Activated CD8-positive, alpha-beta memory T cell treated with anti-CD3 and anti-CD28 coated beads, Interleukin-2, amount 50 U/mL, for 24 hours (primary cell): ENCODE results near the gene LRRFIP1.
"Not testable (repeated sequence)": the region's sequence is repeated elsewhere in the genome, so short reads cannot be mapped to it uniquely, and the experiment has no call there.

ENCODE experiments used
- DNase-seq: peaks from one replicate; pipeline ENCODE4 v3.0.0-alpha.2; 2020; ENCODE audit errors: extremely low read depth

LRRFIP1 gene

DNA sequence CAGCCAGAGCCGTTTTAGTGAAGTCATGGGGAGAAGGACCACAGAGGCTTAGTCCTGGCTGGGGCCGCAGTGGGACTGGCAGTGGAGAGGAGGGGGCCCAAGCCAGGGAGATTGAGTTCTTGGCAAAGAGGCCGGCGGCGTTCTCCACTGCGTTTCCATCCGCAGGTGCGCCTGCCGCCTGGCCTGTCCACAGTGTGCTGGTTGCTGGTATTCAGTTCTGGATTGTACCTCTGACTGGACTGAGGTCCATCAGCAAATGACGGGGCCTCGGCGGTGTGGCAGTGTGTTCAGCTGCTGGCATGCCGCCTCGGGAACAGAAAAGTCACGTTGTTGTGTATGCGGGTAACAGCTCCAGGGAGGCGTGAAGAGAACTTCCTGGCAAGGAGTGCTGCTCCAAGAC lies 36.8 kb downstream of the LRRFIP1 start:
- DNase-seq, result no peak

DNA sequence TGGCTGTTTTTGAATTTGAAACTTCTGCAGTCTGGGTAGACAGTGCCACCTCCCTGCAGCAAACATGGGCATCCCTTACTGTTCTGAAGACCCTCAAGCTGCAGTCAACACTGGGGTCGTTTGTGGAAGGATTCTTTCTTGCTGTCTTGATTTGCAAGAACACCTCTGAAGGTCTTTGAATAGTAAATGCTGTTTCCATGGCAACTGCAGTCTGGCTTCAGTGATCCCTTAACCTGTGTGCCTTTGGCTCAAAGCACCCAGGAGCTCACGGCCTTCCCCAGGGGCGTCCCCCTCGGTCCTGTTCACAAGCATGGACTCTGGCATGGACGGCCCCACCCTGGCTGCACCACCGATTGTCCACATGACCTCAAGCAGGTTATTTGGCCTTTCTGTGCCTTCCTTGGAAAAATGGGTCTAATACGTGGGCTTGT lies 38.3 kb downstream of the LRRFIP1 start:
- no peak for DNase-seq

DNA sequence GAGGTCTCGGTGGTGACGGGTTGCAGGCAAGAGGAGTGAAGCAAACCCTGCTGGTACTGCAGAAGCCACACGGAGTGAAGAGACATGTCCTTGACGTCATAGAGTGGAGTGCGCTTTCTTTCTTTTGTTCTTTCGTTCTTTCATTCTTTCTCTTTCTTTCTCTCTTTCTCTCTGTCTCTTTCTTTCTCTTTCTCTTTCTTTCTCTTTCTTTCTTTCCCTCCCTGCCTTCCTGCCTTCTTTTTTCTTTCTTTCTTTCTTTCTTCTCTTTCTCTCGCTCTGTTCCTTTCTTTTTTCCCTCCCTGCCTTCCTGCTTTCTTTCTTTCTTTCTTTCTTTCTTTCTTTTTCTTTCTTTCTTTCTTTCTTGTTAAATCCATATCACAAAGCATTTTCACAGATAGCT lies 39.2 kb downstream of the LRRFIP1 start:
- no peak for DNase-seq

DNA sequence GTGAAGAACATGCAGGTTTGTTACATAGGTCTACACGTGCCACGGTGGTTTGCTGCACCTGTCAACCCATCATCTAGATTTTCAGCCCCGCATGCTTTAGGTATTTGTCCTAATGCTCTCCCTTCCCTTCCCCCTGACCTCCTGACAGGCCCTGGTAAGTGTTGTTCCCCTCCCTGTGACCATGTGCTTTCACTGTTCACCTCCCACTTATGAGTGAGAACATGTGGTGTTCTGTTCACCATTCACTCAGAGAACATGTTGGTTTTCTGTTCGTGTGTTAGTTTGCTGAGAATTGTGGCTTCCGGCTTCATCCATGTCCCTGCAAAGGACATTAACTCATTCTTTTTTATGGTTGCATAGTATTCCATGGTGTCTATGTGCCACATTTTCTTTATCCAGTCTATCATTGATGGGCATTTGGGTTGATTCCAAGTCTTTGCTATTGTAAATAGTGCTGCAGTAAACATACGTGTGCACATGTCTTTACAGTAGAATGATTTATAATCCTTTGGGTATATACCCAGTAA lies 39.7 kb downstream of the LRRFIP1 start:
- not testable (repeated sequence) for DNase-seq

DNA sequence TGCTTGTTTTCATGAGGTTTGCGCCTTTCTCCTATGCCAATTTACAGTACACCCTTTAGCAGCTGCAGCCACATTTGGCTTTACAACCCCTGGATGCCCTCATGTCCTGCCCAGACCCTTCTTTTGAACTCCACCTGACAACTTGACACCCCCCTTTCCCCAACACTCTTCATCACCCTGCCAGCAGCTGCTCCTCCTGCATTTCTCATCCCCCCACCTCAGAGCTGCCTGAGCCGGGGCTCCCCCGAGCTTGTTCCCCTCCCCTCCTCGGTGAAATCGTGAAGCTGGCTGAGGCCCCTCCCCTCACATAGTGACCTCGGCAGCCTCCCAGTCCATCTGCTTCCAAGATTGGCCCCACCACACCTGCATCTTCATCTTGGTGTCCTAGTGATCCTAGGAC lies 40.5 kb downstream of the LRRFIP1 start:
- no peak for DNase-seq

DNA sequence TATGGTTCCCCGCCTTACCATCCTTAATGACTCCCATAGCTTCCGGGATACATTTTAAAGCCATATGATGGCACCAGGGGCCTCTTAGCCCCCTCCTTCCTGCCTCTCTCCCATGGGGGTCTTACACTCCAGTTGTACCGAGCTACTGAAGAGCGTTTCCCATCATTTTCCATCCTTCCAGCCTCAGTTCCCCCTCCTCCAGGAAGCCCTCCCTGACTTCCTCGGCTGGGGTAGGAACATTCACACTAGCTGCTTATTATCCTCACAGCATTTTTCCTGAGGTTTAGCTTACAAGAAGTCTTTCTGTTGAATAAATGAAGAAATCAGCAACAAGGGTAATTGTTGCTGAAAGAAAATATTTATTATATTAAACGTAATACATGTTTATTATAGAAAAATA lies 41.1 kb downstream of the LRRFIP1 start:
- DNase-seq, result no peak

DNA sequence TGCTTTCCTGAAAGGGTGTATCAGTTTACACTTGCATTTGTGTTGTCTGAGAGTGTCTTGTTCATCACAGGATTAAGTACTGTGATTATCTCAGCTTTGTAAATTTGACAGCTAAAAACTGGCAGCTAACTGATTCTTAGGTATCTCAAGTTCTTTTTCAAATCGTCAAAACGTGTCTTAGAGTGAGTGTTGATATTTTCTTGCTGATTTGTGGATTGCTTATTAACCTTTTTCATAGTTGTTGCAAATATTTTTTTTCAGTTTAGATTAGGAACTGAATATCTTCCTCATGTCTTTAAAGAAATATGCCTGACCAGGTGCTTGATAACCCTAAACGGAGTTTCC lies 41.9 kb downstream of the LRRFIP1 start:
- DNase-seq, result no peak

DNA sequence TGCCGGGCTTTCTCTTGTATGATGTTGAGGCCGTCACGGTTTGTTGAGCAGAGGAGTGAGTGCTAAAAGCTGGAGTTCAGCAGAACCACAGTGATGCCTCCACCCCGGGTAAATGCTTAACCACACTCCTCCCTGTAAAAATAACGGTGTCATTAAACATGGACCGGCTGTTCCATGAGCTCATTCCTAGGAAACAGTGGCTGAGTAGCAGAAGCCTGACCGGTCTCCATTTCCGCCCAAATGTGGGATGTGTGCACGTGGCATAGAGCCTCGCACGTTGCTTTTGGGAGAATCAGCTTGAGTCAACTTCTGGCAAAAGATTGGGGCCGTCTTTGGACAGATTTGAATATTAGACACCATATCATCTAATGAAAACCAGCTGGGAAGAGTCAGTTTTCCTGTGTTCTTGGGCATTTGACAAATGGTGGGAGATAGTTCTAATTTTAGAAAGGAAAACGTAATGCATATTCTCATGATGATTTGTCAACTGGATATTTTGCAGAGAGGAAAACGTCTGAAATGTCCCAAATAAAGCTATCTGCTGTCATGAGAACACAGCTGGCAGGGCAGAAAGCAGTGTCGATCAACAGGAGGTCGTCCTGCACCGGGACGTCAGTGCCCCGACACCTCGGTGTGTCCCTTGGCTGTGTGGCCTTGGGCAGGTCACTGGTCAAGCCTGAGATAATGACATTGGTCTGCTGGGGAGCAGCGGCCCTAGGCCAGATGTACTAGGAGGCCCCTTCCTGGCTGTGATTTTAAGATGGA lies 42.4 kb downstream of the LRRFIP1 start:
- no peak for DNase-seq

DNA sequence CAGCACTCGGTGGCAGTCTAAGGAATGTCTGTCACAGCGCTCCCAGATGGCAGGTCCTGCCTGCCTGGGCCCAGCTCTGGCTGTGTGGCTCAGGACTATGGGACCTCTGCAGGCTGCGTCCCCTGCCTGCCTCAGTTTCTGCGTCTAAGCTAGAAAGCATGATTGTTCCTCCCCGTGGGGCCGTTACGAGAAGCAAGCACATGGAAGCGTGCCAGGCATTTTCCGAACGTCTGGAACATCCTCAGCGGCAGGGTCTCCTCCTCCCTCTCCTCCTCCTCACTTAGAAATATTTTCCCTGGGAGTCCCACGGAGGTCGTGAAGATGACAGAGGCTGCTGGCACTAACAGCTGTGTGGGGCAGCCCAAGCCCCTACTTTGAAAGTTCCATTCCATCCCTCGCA lies 43.3 kb downstream of the LRRFIP1 start:
- no peak for DNase-seq

DNA sequence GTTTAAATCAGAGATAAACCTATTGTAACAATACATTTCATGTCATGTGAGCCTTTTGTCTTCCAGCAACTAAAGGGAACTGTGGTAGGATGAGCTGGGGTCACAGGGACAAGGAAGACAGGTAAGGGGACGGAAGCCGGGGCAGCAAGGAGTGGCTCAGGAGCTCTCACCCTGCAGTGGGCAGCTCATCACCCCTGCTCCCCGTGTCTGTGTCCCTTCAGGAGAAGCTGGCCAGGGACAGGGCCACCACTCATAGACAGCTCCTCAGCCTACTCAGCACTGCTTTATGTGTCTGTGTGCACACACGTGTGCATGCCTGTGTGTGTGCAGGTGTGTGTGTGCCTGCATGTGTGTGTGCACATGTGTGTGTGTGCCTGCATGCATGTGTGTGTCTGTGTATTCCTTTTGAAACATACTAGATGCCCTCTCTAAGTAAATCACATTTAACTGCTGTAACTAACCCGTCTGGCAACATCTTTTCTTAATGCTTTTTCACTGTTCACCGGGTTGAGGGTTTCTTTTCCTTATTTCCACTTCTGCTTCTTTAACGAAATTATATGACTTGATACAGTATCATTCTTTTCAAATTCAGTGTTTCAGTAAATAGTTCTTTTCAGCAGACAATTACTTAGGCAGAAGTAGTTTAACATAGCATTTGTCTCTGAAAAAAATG lies 44.2 kb downstream of the LRRFIP1 start:
- no peak for DNase-seq

DNA sequence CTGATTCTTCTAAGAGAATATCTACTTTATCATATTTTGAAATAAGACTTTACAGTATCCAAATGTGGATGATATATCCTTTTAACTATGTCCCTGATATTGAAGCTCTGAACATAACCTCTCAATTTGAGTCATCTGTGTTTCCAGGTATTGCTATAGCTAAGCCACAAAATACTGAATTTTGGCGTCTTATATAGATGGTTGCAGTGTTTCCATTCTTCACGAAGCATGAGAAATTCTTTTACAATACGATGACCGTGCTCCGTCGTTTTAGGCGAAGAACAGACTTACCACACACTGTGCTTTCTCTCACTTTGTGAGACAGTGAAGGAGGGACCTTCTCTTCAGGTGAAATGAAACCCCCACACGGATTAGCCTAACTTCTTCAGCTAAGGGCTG lies 45.3 kb downstream of the LRRFIP1 start:
- DNase-seq, result no peak

DNA sequence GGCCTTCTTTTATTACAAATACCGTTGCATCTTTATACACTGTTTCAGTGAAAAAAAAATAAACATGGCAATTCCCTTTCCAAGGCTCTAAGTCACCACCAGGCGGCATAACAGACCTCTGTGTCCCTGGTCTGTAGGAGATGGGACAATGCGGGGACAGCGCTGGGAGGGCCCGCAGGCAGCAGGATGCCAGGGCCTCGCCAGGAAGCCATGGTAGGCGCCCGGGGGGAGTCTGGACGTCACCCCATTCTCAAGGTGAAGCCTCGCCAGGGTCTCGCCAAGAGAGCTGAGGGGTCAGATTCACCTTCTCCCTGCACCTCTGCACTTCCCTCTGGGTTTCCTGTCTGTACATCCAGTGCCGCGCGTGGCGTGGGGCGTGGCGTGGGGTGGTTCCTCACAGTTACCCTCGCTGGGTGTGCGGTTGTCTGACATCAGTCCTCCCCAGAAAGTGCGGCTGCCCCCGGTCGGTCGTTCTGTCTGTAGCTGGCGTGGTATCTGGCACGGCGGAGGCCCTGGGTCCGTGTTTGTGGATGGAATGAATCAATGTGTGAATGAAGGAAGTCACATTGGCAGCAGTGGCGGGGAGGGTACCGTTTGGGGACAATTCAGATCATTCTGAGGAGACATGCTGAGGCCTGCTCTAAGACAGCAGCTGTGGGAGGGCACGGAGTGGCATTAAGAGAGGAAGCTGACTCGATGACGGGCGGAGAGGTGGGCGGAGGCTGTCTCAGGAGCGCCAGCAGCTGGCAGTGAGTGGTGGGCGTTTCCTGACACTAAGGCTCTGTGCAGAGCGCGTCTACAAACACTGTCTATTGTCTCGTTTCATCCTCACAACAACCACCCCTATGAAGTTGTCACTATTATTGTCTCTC lies 46.0 kb downstream of the LRRFIP1 start:
- peak; percentile 77 for DNase-seq

DNA sequence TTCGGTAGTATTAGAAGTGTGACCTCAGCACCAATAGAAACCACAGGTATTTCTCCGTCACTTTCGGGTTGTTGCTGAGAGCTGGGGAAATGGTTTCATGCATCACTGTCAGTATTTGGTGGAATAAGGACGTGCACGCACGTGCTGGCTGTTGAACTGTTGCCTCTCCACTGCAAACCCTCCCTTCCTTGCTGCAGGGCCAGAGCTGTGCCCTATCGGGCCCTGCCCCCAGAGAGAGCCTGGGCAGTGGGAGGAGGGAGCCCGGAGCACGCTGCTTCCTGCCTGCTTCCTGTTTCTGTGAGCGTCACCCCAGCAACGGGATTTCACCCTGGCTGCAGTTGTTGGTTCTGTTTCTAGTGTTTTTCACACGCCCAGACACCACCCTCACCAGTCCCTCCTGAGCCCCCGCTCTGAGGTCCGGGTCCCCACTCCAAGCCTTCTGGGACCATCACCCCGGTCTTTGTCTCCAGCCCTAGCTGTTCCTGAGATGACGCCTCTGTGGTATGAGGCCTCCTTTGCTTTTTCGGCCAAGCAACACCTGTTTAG lies 47.4 kb downstream of the LRRFIP1 start:
- no peak for DNase-seq

DNA sequence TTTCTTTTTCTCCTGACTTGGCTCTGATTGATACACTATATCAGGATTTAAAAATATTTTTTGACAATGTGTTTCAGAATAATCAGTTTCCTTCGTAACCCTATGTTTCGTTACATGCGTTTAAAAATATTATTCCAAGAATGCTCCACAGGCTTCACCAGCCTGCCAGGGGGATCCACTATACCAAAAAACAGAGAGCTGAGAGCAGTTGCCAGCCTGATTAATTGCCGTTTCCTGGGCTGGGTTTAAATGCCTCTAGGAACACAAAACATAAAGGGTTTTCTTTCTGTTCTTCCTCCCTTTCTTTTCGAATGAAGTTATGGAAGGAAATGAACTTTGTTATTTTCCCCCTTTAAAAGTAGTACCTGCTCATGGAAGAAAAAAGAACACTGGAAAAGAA lies 47.9 kb downstream of the LRRFIP1 start:
- no peak for DNase-seq

DNA sequence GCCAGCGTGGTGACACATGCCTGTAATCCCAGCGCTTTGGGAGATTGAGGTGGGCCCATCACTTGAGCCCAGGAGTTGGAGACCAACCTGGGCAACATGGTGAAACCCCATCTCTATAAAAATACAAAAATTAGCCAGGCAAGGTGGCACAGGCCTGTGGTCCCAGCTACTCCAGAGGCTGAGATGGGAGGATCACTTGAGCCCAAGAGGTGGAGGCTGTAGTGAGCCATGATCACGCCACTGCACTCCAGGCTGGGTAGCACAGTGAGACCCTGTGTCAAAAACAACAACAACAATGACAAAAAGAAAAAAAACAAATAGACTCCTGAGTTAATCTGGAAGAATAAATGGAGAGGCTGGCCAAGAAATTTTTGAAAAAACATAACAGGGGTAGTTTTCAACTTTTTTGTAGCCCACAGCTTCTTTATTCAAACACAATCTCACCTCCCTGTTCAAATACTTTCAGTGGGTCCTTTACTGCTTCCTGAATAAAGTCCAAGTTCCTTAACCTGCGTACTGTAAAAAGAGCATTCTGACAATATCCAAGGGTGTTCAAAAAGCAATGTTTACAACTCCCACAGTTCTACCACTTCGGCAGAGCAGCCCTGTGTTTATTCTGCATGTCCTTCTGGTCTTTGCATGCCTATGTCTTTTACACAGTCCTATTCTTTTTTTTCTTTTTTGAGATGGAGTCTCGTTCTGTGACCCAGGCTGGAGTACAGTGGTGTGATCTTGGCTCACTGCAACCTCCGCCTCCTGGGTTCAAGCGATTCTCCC lies 53.5 kb downstream of the LRRFIP1 start:
- no peak for DNase-seq

DNA sequence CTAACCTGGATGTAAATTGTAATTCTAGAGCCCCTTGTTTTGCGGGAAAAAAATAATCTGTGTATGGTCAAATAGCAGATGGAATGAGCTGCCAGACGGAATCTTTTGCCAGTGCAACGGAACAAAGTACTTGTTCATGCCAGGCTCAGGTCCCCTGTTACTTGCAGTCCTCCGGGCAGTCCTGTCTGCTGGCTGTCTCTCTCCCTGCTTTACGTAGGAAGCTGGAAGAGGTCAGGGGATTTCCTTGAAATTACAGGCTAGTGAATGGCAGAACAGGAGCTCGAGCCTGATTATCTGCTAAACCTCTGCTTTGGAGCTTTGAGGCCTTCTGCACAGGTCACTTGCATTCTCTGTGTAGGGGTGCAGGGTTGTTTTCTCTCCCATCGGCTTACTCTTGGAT lies 54.8 kb downstream of the LRRFIP1 start:
- DNase-seq, result no peak

DNA sequence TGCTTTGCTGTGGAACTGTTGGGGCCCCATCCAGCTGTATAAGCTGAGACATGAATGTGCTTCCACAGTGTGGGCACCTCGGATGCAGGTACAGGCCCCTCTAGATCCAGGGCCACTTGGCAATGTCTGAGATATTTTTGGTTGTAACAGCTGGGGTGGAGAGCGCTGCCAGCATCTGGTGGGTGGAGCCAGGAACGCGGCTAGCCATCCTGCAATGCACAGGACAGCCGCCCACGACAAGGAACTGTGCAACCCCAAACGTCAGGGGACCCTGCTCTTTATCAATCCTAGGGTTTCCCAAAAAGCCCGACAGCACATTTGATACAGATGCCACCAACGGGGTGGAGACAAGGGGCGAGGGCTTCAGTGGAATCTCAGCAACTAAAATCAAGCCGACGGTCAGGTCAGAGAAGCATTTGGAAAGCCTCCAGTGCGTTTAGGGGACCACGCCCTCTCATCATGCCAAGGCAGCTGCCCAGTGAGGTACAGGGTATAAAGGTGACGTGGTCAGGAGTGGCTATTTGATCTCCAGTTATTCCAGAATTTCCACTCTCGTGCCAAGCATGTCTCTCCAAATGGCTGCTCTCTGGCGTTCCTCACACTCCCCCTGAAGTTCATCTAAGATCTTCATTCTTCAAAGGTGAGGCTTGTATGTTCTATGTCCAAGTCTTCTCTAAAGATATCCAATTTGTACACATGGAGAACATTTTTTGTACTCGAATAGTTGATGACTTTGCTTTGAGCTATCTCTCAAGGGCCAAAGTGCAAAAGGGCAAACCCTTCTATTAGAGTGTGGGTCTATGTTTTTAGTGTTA lies 55.7 kb downstream of the LRRFIP1 start:
- DNase-seq, result no peak

DNA sequence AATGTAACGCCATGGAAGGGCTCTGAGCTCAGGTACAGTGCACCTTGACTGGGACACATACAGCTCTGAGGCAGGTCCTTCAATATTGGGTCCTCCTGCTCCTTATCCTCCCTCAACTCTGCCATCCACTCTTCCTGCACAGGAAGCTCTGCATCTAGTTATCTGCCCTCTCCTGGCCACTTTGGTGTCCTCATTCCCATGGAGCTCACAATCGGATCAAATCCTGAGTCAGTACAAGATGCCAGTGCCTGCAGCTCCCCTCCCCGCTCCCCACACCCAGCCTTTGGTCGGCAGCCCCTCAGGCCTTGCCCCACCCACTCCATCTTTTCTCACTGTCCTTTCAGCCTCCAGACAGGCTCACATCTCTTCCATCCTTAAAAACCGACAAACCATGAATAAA lies 58.0 kb downstream of the LRRFIP1 start:
- no peak for DNase-seq

DNA sequence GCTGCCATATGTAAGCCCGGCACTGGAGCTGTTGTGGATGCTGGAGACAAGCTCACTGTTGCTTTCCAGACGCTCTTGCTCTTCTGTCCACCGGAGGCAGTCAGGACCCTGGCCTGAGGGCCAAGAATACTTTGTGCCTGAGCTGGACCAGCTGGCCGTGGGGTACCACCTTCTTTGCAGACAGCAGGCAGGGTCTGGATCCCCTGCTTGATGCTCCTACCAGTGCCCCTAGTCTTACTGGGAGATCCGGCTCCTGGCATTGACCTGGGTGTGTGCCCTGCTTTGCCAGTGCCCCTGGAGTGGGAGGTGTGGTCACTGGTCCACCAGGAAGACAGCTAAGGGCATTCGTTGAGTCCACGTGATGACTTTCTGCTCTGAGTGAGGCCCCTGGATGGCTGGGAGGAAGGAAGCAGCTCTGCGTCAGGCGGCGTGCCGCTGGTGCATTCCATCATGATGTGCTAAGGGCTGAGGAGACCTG lies 59.3 kb downstream of the LRRFIP1 start:
- no peak for DNase-seq

DNA sequence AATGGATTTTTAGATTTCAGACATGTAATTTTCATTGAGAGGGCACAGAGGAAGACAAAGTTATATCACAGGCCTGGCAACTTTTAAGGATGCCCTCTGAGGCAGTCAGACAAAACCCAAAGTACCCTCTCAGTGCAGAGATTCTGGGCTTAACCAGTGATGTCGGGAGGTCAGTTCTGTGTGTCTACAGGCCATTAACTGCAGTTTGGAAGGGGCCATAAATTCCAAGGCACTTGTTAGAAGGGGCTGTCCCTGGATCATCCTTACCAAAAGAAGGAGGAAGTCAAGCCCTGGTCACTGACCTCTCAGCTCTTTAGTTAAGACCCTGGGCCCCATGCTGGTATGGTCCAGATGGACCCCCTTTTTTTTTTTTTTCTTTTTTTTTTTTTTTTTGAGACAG lies 60.7 kb downstream of the LRRFIP1 start:
- no peak for DNase-seq
